Activated naive CD4-positive, alpha-beta T cell treated with anti-CD3 and anti-CD28 coated beads for 36 hours (primary cell): ENCODE results near the gene HIPK2. TPM values are rescaled to one million over a fixed set of nuclear protein-coding genes. Genes with fewer than 3 reads are reported as not detected.

Experiments
- CTCF ChIA-PET: fragments of 350-600 bp; sonication (Branson Sonifier 250); formaldehyde crosslinking; loops from one replicate; lab custom pipeline; 2021; ENCODE audit warnings: antibody characterized with exemption; lab: Charles Lee
- DNase-seq: peaks from one replicate; pipeline ENCODE4 v3.0.0-alpha.2; 2020
- H3K27ac Mint-ChIP-seq: one replicate; pipeline ENCODE4 v1.8.0; 2021; ENCODE audit warnings: mild to moderate bottlenecking, mixed read lengths
- H3K27me3 Mint-ChIP-seq: one replicate; pipeline ENCODE4 v1.8.0; 2021; ENCODE audit warnings: low read depth, mixed read lengths
- H3K36me3 Mint-ChIP-seq: one replicate; pipeline ENCODE4 v1.8.0; 2021; ENCODE audit warnings: low read depth, mixed read lengths
- H3K4me1 Mint-ChIP-seq: one replicate; pipeline ENCODE4 v1.8.0; 2021; ENCODE audit warnings: low read depth, mixed read lengths
- H3K4me3 Mint-ChIP-seq: one replicate; pipeline ENCODE4 v1.8.0; 2021; ENCODE audit warnings: mild to moderate bottlenecking, moderate library complexity, mixed read lengths
- H3K9me3 Mint-ChIP-seq: one replicate; pipeline ENCODE4 v1.8.0; 2021; ENCODE audit warnings: mixed read lengths
- intact Hi-C: fragments of 100-400 bp; cut with micrococcal nuclease; formaldehyde crosslinking; loops from one replicate; pipeline ENCODE4 v1.15.1; 2023
- total RNA-seq, 2 experiments: library from RNA; stranded (reverse); gene quantifications; one replicate each; pipeline ENCODE4 v1.2.3, GENCODE V29; 2021

HIPK2 gene
- total RNA-seq, 2 experiments from 2014 or later, result 16.8 to 17.3 TPM

- Mint-ChIP-seq H3K36me3 (peaks cover 14% of the 10 kb centered on the region), H3K4me3 (no peak overlapping the region), H3K27ac (no peak overlapping the region), H3K9me3 (no peaks in the 10 kb centered on the region), H3K27me3 (no peaks in the 10 kb centered on the region), H3K4me1 (peaks cover 8% of the 10 kb centered on the region)
- intact Hi-C loops, result no loop called here
- DNase-seq, result no peak
- CTCF ChIA-PET, result no interaction called here
These were observed 58.9 kb downstream of the HIPK2 start for GRCh38 chr7:139718859-139719258.

GRCh38 chr7:139718141-139718540 is 59.7 kb downstream of the HIPK2 start:
- H3K36me3 Mint-ChIP-seq, result peaks cover 14% of the 10 kb centered on the region
- intact Hi-C loops, result no loop called here

GRCh38 chr7:139716156-139716942 is 61.4 kb downstream of the HIPK2 start:
- Mint-ChIP-seq H3K9me3 (no peaks in the 10 kb centered on the region), H3K36me3 (peaks cover 15% of the 10 kb centered on the region), H3K4me1 (peaks cover 2% of the 10 kb centered on the region), H3K27ac (no peak overlapping the region), H3K27me3 (no peaks in the 10 kb centered on the region), H3K4me3 (no peak overlapping the region)
- intact Hi-C loops, result no loop called here
- CTCF ChIA-PET, result no interaction called here
- no peak for DNase-seq

More at GRCh38 chr7:139718141-139718540, 59.7 kb downstream of the HIPK2 start:
- DNase-seq, result no peak
- no peak overlapping the region for H3K4me3 Mint-ChIP-seq
- H3K27ac Mint-ChIP-seq, result no peak overlapping the region
- H3K4me1 Mint-ChIP-seq, result peaks cover 5% of the 10 kb centered on the region
- no peaks in the 10 kb centered on the region for H3K27me3 Mint-ChIP-seq
- CTCF ChIA-PET, result no interaction called here
- H3K9me3 Mint-ChIP-seq, result no peaks in the 10 kb centered on the region

- intact Hi-C loops, result no loop called here
- Mint-ChIP-seq H3K27ac (no peak overlapping the region), H3K9me3 (no peaks in the 10 kb centered on the region), H3K4me3 (no peak overlapping the region), H3K27me3 (no peaks in the 10 kb centered on the region), H3K36me3 (peaks cover 17% of the 10 kb centered on the region), H3K4me1 (no peaks in the 10 kb centered on the region)
- no peak for DNase-seq
- CTCF ChIA-PET, result no interaction called here
These were observed 62.5 kb downstream of the HIPK2 start for GRCh38 chr7:139715194-139715815.

GRCh38 chr7:139714163-139714901 is 63.5 kb downstream of the HIPK2 start:
- Mint-ChIP-seq H3K27me3 (no peaks in the 10 kb centered on the region), H3K27ac (no peak overlapping the region), H3K36me3 (peaks cover 17% of the 10 kb centered on the region), H3K9me3 (no peaks in the 10 kb centered on the region), H3K4me1 (no peaks in the 10 kb centered on the region), H3K4me3 (no peak overlapping the region)
- no peak for DNase-seq
- intact Hi-C loops, result no loop called here
- CTCF ChIA-PET, result interaction anchor here (0.6 kb wide), 1 partner anchor 12 kb away, joined by 3 read pairs; no protein-coding TSS in a partner anchor

GRCh38 chr7:139713526-139714162 is 64.2 kb downstream of the HIPK2 start:
- peaks cover 17% of the 10 kb centered on the region for H3K36me3 Mint-ChIP-seq
- no peaks in the 10 kb centered on the region for H3K4me1 Mint-ChIP-seq
- DNase-seq, result no peak
- intact Hi-C loops, result no loop called here
- H3K27me3 Mint-ChIP-seq, result no peaks in the 10 kb centered on the region
- H3K27ac Mint-ChIP-seq, result no peak overlapping the region
- CTCF ChIA-PET, result no interaction called here
- no peak overlapping the region for H3K4me3 Mint-ChIP-seq
- no peaks in the 10 kb centered on the region for H3K9me3 Mint-ChIP-seq

- DNase-seq, result no peak
- Mint-ChIP-seq H3K4me3 (no peak overlapping the region), H3K27me3 (no peaks in the 10 kb centered on the region), H3K9me3 (no peaks in the 10 kb centered on the region), H3K4me1 (no peaks in the 10 kb centered on the region), H3K27ac (no peak overlapping the region), H3K36me3 (peaks cover 17% of the 10 kb centered on the region)
- CTCF ChIA-PET, result no interaction called here
- intact Hi-C loops, result no loop called here
These were observed 64.7 kb downstream of the HIPK2 start for GRCh38 chr7:139713061-139713460.

- CTCF ChIA-PET, result interaction anchor here (1.0 kb wide), 1 partner anchor 20 kb away, joined by 4 read pairs; no protein-coding TSS in a partner anchor
- DNase-seq, result no peak
- Mint-ChIP-seq H3K36me3 (peaks cover 17% of the 10 kb centered on the region), H3K27me3 (no peaks in the 10 kb centered on the region), H3K27ac (no peak overlapping the region), H3K4me3 (no peak overlapping the region), H3K4me1 (no peaks in the 10 kb centered on the region), H3K9me3 (no peaks in the 10 kb centered on the region)
- intact Hi-C loops, result no loop called here
These were observed 65.6 kb downstream of the HIPK2 start for GRCh38 chr7:139711991-139712743.

GRCh38 chr7:139710036-139710435 is 67.8 kb downstream of the HIPK2 start:
- no peak for DNase-seq
- intact Hi-C loops, result no loop called here
- Mint-ChIP-seq H3K4me3 (no peak overlapping the region), H3K4me1 (no peaks in the 10 kb centered on the region), H3K27me3 (no peaks in the 10 kb centered on the region), H3K36me3 (peaks cover 5% of the 10 kb centered on the region), H3K9me3 (no peaks in the 10 kb centered on the region), H3K27ac (no peak overlapping the region)
- CTCF ChIA-PET, result interaction anchor here (0.5 to 0.7 kb wide), 2 partner anchors 196 to 213 kb away, joined by 3 to 4 read pairs; no protein-coding TSS in a partner anchor

- CTCF ChIA-PET, result interaction anchor here (0.5 to 0.7 kb wide), 2 partner anchors 196 to 214 kb away, joined by 3 to 4 read pairs; no protein-coding TSS in a partner anchor
These were observed 68.3 kb downstream of the HIPK2 start for GRCh38 chr7:139709485-139709884.

GRCh38 chr7:139708541-139708940 is 69.3 kb downstream of the HIPK2 start:
- intact Hi-C loops, result no loop called here
- Mint-ChIP-seq H3K36me3 (peaks cover 9% of the 10 kb centered on the region), H3K27me3 (no peaks in the 10 kb centered on the region), H3K27ac (no peak overlapping the region), H3K4me3 (no peak overlapping the region), H3K9me3 (no peaks in the 10 kb centered on the region), H3K4me1 (peaks cover 6% of the 10 kb centered on the region)
- DNase-seq, result no peak
- CTCF ChIA-PET, result interaction anchor here (1.0 to 3.2 kb wide), 2 partner anchors 10 to 62 kb away, joined by 3 to 14 read pairs; no protein-coding TSS in a partner anchor

More at GRCh38 chr7:139709485-139709884, 68.3 kb downstream of the HIPK2 start:
- peaks cover 4% of the 10 kb centered on the region for H3K4me1 Mint-ChIP-seq
- no peaks in the 10 kb centered on the region for H3K27me3 Mint-ChIP-seq
- intact Hi-C loops, result no loop called here
- no peak overlapping the region for H3K4me3 Mint-ChIP-seq
- H3K27ac Mint-ChIP-seq, result no peak overlapping the region
- DNase-seq, result no peak
- peaks cover 7% of the 10 kb centered on the region for H3K36me3 Mint-ChIP-seq
- no peaks in the 10 kb centered on the region for H3K9me3 Mint-ChIP-seq
